Measurements from ENCODE around the gene ECHDC3.

The ECHDC3 gene

GRCh38 chr10:11742779-11743298 is 657 bp downstream of the ECHDC3 start:
- H3K4me3 ChIP-seq (IDR thresholded peaks at IDR 0.05; ENCODE audit: insufficient read depth, low read depth, low read length), result no peak overlapping the region
- H3K4me1 ChIP-seq (ENCODE audit: low read depth, poor library complexity, severe bottlenecking), result no peaks in the 10 kb centered on the region
- no peak for TF ChIP-seq CTCF (conservative IDR thresholded peaks at IDR 0.05; ENCODE audit: low read depth, low read length)
- no peaks in the 10 kb centered on the region for H3K36me3 ChIP-seq (ENCODE audit: insufficient read depth)
- no peak overlapping the region for H2AFZ ChIP-seq (ENCODE audit: low read depth)
- H3K27ac ChIP-seq, result no peak overlapping the region
- H4K20me1 ChIP-seq (ENCODE audit: insufficient read depth), result no peaks in the 10 kb centered on the region
- H3K4me2 ChIP-seq, result no peak overlapping the region
- H3K9ac ChIP-seq, result no peak overlapping the region
- no peaks in the 10 kb centered on the region for H3K27me3 ChIP-seq (ENCODE audit: insufficient read depth, low read depth)
- no peaks in the 10 kb centered on the region for H3K79me2 ChIP-seq (ENCODE audit: insufficient read depth, low read depth)

- Histone ChIP-seq H3K9ac (no peak overlapping the region), H3K4me3 (IDR thresholded peaks at IDR 0.05; ENCODE audit: insufficient read depth, low read depth, low read length) (no peak overlapping the region), H3K36me3 (ENCODE audit: insufficient read depth) (no peaks in the 10 kb centered on the region), H3K27me3 (ENCODE audit: insufficient read depth, low read depth) (no peaks in the 10 kb centered on the region), H3K79me2 (ENCODE audit: insufficient read depth, low read depth) (no peaks in the 10 kb centered on the region), H4K20me1 (ENCODE audit: insufficient read depth) (no peaks in the 10 kb centered on the region), H3K27ac (no peak overlapping the region), H3K4me2 (no peak overlapping the region), H2AFZ (ENCODE audit: low read depth) (no peak overlapping the region), H3K4me1 (ENCODE audit: low read depth, poor library complexity, severe bottlenecking) (no peaks in the 10 kb centered on the region)
- no peak for TF ChIP-seq CTCF (conservative IDR thresholded peaks at IDR 0.05; ENCODE audit: low read depth, low read length)
These were observed 1.5 kb downstream of the ECHDC3 start for GRCh38 chr10:11743461-11744338.

DNA sequence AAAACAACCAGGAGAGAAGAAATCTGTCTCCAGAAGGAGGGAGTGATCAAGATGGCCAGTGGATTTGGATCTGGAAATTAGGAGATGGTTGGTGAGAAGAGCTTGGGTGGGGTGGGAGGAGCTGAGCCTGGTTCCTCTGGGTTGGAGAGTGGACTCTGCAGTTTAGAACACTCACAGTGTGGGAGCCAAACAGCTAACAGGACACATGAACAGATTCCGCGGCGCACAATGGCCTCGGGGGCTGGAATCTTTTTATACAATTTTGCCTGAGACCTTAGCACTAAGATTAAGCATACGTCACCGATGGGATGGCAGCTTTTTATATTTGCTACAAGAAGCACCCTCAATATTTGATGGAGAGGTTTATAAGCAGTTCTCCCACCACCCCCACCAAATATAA is 2.9 kb downstream of the ECHDC3 start:
- no peaks in the 10 kb centered on the region for H3K27me3 ChIP-seq (ENCODE audit: insufficient read depth, low read depth)
- no peak overlapping the region for H3K9ac ChIP-seq
- H2AFZ ChIP-seq (ENCODE audit: low read depth), result no peak overlapping the region
- H3K27ac ChIP-seq, result no peak overlapping the region
- no peaks in the 10 kb centered on the region for H3K36me3 ChIP-seq (ENCODE audit: insufficient read depth)
- H3K4me2 ChIP-seq, result no peak overlapping the region
- no peaks in the 10 kb centered on the region for H3K79me2 ChIP-seq (ENCODE audit: insufficient read depth, low read depth)
- H4K20me1 ChIP-seq (ENCODE audit: insufficient read depth), result no peaks in the 10 kb centered on the region
- no peak for TF ChIP-seq CTCF (conservative IDR thresholded peaks at IDR 0.05; ENCODE audit: low read depth, low read length)
- no peaks in the 10 kb centered on the region for H3K4me1 ChIP-seq (ENCODE audit: low read depth, poor library complexity, severe bottlenecking)
- no peak overlapping the region for H3K4me3 ChIP-seq (IDR thresholded peaks at IDR 0.05; ENCODE audit: insufficient read depth, low read depth, low read length)

DNA sequence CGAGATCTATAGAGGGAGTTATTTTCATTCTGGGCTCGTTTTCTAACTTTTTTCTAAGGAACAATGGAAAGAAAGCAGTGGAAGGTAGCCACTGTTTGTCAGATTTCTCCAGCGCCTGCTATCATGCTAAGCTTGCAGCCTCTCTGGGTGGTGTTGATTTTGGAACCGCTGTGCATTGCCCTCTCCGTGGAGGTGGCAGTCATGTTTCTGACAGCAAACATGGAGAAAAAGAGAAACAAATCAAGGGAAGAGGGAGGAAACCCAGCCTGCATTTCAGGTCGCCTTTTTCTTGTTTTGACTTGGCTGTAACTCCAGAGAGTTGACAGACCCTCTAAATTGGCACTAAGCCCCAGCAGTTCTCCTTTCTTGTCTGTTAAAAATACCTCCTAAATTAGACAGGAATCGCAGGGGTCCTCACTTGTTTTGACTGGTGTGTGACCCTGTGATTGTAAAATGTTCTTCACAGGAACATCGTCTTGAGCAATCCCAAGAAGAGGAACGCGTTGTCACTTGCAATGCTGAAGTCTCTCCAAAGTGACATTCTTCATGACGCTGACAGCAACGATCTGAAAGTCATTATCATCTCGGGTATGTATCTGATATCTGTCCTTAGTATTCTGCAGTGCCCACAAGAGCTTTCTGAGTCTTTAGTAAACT is 4.8 kb downstream of the ECHDC3 start:
- Histone ChIP-seq H2AFZ (ENCODE audit: low read depth) (no peak overlapping the region), H3K9ac (no peak overlapping the region), H3K4me2 (no peak overlapping the region), H3K27me3 (ENCODE audit: insufficient read depth, low read depth) (no peaks in the 10 kb centered on the region), H3K27ac (no peak overlapping the region), H3K36me3 (ENCODE audit: insufficient read depth) (no peaks in the 10 kb centered on the region), H3K4me1 (ENCODE audit: low read depth, poor library complexity, severe bottlenecking) (no peaks in the 10 kb centered on the region), H3K79me2 (ENCODE audit: insufficient read depth, low read depth) (no peaks in the 10 kb centered on the region), H3K4me3 (IDR thresholded peaks at IDR 0.05; ENCODE audit: insufficient read depth, low read depth, low read length) (no peak overlapping the region), H4K20me1 (ENCODE audit: insufficient read depth) (no peaks in the 10 kb centered on the region)
- TF ChIP-seq CTCF (conservative IDR thresholded peaks at IDR 0.05; ENCODE audit: low read depth, low read length), result no peak
